HepG2 (cell line): Measurements from ENCODE around the gene ORMDL2. TPM values are rescaled to one million over a fixed set of nuclear protein-coding genes. Genes with fewer than 3 reads are reported as not detected.

Source experiments
- AGO2 ChIP-seq: fragments of 200-400 bp; formaldehyde crosslinking; optimal IDR thresholded peaks from 2 replicates; pipeline ENCODE3; 2017; ENCODE audit warnings: mild to moderate bottlenecking, low read depth, low read length, moderate library complexity
- BORCS8-MEF2B ChIP-seq: sonication (generic); formaldehyde crosslinking; IDR thresholded peaks from 2 replicates; pipeline ENCODE4 v1.8.0; 2022; ENCODE audit warnings: mild to moderate bottlenecking, missing genetic modification reagents
- CSRNP1 ChIP-seq: sonication (generic); formaldehyde crosslinking; IDR thresholded peaks from 2 replicates; pipeline ENCODE4 v1.8.1; 2023; ENCODE audit warnings: mild to moderate bottlenecking, missing genetic modification reagents
- GLI4 ChIP-seq: sonication (generic); formaldehyde crosslinking; IDR thresholded peaks from 2 replicates; pipeline ENCODE4 v1.5.1; 2020; ENCODE audit warnings: missing genetic modification reagents, mild to moderate bottlenecking, moderate library complexity, borderline replicate concordance
- HIC2 ChIP-seq: sonication (generic); formaldehyde crosslinking; IDR thresholded peaks from 2 replicates; pipeline ENCODE4 v1.9.0; 2022; ENCODE audit warnings: low read depth, missing genetic modification reagents
- ISX ChIP-seq: sonication (generic); formaldehyde crosslinking; conservative IDR thresholded peaks from 2 replicates; pipeline ENCODE4 v1.5.0; 2020; ENCODE audit warnings: missing genetic modification reagents
- MAFF ChIP-seq: IDR thresholded peaks from 2 replicates; pipeline ENCODE4 v1.6.1; 2011; ENCODE audit warnings: low read depth, low read length, improper control_type of control experiment
- PATZ1 ChIP-seq: sonication (generic); formaldehyde crosslinking; IDR thresholded peaks from 2 replicates; pipeline ENCODE4 v1.4.0; 2020; ENCODE audit warnings: missing genetic modification reagents
- POLR2AphosphoS5 ChIP-seq: IDR thresholded peaks from 2 replicates; pipeline ENCODE4 v1.6.1; 2012; ENCODE audit warnings: low read depth, low read length
- TP53 ChIP-seq: sonication (generic); formaldehyde crosslinking; conservative IDR thresholded peaks from 2 replicates; pipeline ENCODE4 v1.4.0; 2020; ENCODE audit warnings: missing genetic modification reagents
- YEATS4 ChIP-seq: sonication (generic); formaldehyde crosslinking; IDR thresholded peaks from 2 replicates; pipeline ENCODE4 v1.4.0; 2020; ENCODE audit warnings: missing genetic modification reagents, borderline replicate concordance
- ZBTB38 ChIP-seq: sonication (generic); formaldehyde crosslinking; IDR thresholded peaks from 2 replicates; pipeline ENCODE4 v1.5.1; 2020; ENCODE audit warnings: mild to moderate bottlenecking, missing genetic modification reagents
- ZC3H4 ChIP-seq: sonication (generic); formaldehyde crosslinking; IDR thresholded peaks from 2 replicates; pipeline ENCODE4 v1.4.0; 2020; ENCODE audit warnings: missing genetic modification reagents, borderline replicate concordance
- ZMAT3 ChIP-seq: sonication (generic); formaldehyde crosslinking; conservative IDR thresholded peaks from 2 replicates; pipeline ENCODE4 v1.7.0; 2021; ENCODE audit warnings: missing genetic modification reagents
- ZMAT5 ChIP-seq: sonication (generic); formaldehyde crosslinking; IDR thresholded peaks from 2 replicates; pipeline ENCODE4 v1.5.0; 2020; ENCODE audit warnings: mild to moderate bottlenecking, low read depth, missing genetic modification reagents, borderline replicate concordance
- ZNF225 ChIP-seq: sonication (generic); formaldehyde crosslinking; IDR thresholded peaks from 2 replicates; pipeline ENCODE4 v1.4.0; 2020; ENCODE audit warnings: mild to moderate bottlenecking, missing genetic modification reagents
- ZNF30 ChIP-seq: sonication (generic); formaldehyde crosslinking; IDR thresholded peaks from 2 replicates; pipeline ENCODE4 v1.5.0; 2020; ENCODE audit warnings: mild to moderate bottlenecking, missing genetic modification reagents
- ZNF432 ChIP-seq: sonication (generic); formaldehyde crosslinking; IDR thresholded peaks from 2 replicates; pipeline ENCODE4 v1.5.0; 2020; ENCODE audit warnings: missing genetic modification reagents, mild to moderate bottlenecking, borderline replicate concordance
- ZNF503 ChIP-seq: sonication (generic); formaldehyde crosslinking; IDR thresholded peaks from 2 replicates; pipeline ENCODE4 v1.4.0; 2020; ENCODE audit warnings: missing genetic modification reagents
- ZNF563 ChIP-seq: sonication (generic); formaldehyde crosslinking; IDR thresholded peaks from 2 replicates; pipeline ENCODE4 v1.8.0; 2022; ENCODE audit warnings: mild to moderate bottlenecking, moderate library complexity, missing genetic modification reagents
- ZNF652 ChIP-seq: IDR thresholded peaks from 2 replicates; pipeline ENCODE4 v1.6.1; 2016; ENCODE audit warnings: low read depth, borderline replicate concordance
- ZNF713 ChIP-seq: sonication (generic); formaldehyde crosslinking; IDR thresholded peaks from 2 replicates; pipeline ENCODE4 v1.4.0; 2020; ENCODE audit warnings: mild to moderate bottlenecking, missing genetic modification reagents
- polyA plus RNA-seq, 8 experiments: library from polyadenylated mRNA; depleted of rRNA in 3 of 8; stranded (reverse) in 7 of 8; unstranded in 1 of 8; fragments of >200 nt; fragmentation: Illumina TruSeq in 4 of 8; extraction: Trizol in 4 of 8; gene quantifications; 2 replicates each; pipeline versions ENCODE4 v1.2.1 to v1.2.3, GENCODE V29; 2011 to 2016; ENCODE audit warnings: low read depth in 4 of 8, missing spikeins in 1 of 8, mixed read lengths in 1 of 8; ENCODE audit not compliant: insufficient read depth in 1 of 8
- total RNA-seq, 5 experiments: library from RNA; depleted of rRNA; stranded (reverse); fragments of >200 nt; fragmentation: Illumina TruSeq; extraction: Trizol; gene quantifications; 2 replicates each; pipeline ENCODE4 v1.2.3, GENCODE V29; 2016; ENCODE audit warnings: low read depth in 1 of 5

The ORMDL2 gene
- total and polyA plus RNA-seq, 2 of the 13 experiments (the other 11 are each of a cell fraction or from before 2014, with no cell fraction given): 24.0 to 28.6 TPM

- TF ChIP-seq GLI4 (CRISPR knock-in tag) (0 out of 2 replicates have a peak, but pooled peaks have one; percentile 11), TP53 (CRISPR knock-in tag) (no peak; the same call in 1 of the 2 replicates), ZNF713 (CRISPR knock-in tag) (no peak), ZC3H4 (CRISPR knock-in tag) (peak; percentile 27; the same call in 1 of the 2 replicates), ZNF563 (CRISPR knock-in tag) (no peak), ZMAT5 (no peak), ZNF30 (0 out of 2 replicates have a peak, but pooled peaks have one; percentile 69), AGO2 (peak; percentile 92), HIC2 (no peak), MAFF (no peak), ZNF503 (CRISPR knock-in tag) (no peak; the same call in 1 of the 2 replicates), BORCS8-MEF2B (CRISPR knock-in tag) (0 out of 2 replicates have a peak, but pooled peaks have one; percentile 1), POLR2AphosphoS5 (peak; percentile 74; the same call in 1 of the 2 replicates), ZMAT3 (0 out of 2 replicates have a peak, but pooled peaks have one; percentile 3), ZNF652 (CRISPR knock-in tag) (no peak), ISX (CRISPR knock-in tag) (0 out of 2 replicates have a peak, but pooled peaks have one; percentile 4), PATZ1 (CRISPR knock-in tag) (peak; percentile 82; the same call in 1 of the 2 replicates), ZBTB38 (CRISPR knock-in tag) (0 out of 2 replicates have a peak, but pooled peaks have one; percentile 1), ZNF225 (CRISPR knock-in tag) (no peak), ZNF432 (no peak), YEATS4 (CRISPR knock-in tag) (0 out of 2 replicates have a peak, but pooled peaks have one; percentile 11), CSRNP1 (CRISPR knock-in tag) (peak; percentile 59; the same call in 1 of the 2 replicates)
Observed at GRCh38 chr12:55829967-55830600, 12.2 kb downstream of the ORMDL2 start (continued).
